Uterine smooth muscle cell (primary cell): ENCODE data around the gene ADCY5. TPM values are rescaled to one million over a fixed set of nuclear protein-coding genes. Genes with fewer than 3 reads are reported as not detected.

Source experiments
- total RNA-seq: library from RNA; depleted of rRNA; stranded (reverse); fragments of >200 nt; gene quantifications from 2 replicates; pipeline ENCODE4 v1.2.3, GENCODE V29; 2014

Gene ADCY5
- 0.22 and 1.9 TPM in 2 replicates for total RNA-seq

DNA sequence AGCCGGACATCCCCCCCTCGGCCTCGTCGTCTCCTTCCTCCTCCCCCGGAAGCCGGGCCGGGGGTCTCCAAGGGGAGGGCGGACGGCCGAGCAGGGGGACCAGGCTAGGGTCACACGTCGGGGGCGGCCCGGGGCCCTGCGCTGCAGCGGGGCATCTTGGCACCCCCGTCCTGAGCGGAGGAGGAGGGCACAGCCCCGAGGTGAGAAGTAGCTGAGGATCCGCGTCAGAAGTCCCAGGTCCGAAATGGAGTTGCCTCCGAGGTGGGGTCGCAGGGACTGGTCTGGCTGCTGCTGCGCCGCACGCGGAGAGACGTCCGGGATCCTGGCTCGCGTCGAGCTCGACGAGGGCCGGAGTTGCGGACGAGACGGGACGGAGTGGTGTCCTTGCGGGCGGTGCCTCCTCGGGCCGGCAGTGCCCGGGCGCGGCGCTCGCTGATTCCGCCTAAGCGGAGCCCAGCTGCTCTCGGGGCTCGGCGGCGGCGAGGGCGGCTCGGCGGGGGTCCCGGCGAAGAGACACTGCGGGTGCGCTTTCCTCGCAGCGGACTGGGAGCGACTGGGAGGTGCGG is at the start of gene ADCY5:
ADCY5 (minus strand) TSS at position 555 of the 566 bp plus-strand sequence; CDS start at position 10, 545 bp downstream.

Other genes starting within 250 kb of the ADCY5 start
- gene SEC22A, start 247.1 kb downstream of the ADCY5 start, total RNA-seq = 48.9 and 72.2 TPM in 2 replicates
- gene HACD2, start 136.0 kb upstream of the ADCY5 start, total RNA-seq = 22.0 and 30.2 TPM in 2 replicates